ENCODE data around the gene MFSD11.
A peak's percentile ranks its signal among the peaks of the same experiment; 100 is the strongest.
"Not testable (repeated sequence)": the region's sequence is repeated elsewhere in the genome, so short reads cannot be mapped to it uniquely, and the experiment has no call there.

MFSD11 gene

DNA sequence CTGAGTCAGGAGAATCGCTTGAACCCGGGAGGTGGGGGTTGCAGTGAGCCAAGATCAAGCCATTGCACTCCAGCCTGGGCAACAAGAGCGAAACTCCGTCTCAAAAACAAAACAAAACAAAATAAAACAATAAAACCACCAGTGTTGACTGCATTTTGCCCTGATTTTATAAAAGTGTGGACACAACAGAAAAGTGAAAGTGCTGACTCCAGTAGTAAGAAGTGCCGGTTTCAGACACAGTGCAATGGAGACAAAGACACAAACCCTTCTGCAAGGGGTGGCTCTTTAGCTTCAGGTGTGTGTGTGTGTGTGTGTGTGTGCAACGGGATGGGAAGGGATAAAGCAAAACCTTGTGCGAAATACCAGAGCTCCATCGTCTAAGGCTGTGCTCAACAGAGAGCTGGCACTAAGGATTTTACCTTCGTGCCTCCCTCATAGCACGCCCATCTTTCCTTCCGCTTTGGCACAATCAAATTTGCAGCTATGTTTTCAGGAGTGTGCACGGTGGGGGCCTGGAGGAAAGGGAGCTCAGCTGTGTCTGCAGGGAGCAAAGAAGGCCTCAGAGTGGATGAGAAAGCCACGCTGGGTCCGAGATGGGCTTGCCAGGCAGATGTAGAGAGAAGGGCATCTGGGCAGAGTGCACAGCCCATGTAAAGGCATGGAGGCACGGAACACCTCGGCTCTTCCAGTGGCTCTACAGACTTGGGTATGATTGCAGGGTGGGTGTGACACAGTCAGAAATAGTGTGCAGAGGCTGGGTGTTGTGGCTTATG is 42.7 kb upstream of the MFSD11 start:
- no peak overlapping the region for H3K4me3 ChIP-seq (ENCODE audit: low read depth, low read length)

DNA sequence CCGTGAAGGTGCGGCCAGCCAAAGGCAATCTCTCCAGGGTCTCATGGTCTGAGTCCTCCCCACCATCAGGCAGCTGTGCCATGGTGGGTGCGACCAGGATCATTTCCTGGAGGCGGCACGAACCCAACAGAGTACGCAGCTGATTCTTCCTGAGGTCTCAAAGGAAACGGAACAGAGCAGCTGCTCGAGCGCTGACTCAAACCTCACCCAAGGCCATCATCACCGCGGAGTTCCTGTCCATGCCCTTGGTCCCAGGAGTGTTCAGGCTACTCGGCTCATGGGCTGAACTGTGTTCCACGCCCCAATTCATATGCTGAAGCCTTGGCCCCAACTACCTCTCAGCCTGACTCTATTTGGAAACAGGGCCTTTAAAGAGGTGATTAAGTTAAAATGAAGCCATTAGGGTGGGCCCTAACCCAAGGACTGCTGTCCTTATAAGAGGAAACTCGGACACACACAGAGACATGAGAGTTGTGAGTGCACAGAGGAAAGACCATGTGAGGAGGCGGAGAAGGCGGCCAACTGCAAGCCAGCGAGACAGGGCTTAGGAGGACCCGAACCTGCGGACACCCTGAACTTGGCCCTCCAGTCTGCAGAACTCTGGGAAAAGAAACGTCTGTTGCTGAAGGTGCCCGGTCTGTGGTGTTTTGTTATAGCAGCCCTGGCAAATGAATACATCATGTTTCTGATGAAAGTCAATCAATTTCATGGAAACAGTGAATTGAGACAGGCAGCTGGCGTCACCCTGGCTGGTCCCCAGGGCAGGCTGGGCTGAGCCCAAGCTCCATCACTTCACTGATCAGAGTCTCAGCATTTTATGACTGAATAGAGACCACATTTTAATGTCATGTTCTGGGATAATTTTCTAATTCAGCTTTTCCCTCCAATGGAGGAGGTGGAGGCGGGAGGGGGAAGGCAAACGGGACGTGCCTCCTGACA is 40.9 kb upstream of the MFSD11 start:
- peak; percentile 61 for DNase-seq (ENCODE audit: low read depth, low spot score)
- TF ChIP-seq, protein P1, sequence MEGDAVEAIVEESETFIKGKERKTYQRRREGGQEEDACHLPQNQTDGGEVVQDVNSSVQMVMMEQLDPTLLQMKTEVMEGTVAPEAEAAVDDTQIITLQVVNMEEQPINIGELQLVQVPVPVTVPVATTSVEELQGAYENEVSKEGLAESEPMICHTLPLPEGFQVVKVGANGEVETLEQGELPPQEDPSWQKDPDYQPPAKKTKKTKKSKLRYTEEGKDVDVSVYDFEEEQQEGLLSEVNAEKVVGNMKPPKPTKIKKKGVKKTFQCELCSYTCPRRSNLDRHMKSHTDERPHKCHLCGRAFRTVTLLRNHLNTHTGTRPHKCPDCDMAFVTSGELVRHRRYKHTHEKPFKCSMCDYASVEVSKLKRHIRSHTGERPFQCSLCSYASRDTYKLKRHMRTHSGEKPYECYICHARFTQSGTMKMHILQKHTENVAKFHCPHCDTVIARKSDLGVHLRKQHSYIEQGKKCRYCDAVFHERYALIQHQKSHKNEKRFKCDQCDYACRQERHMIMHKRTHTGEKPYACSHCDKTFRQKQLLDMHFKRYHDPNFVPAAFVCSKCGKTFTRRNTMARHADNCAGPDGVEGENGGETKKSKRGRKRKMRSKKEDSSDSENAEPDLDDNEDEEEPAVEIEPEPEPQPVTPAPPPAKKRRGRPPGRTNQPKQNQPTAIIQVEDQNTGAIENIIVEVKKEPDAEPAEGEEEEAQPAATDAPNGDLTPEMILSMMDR (IDR thresholded peaks at IDR 0.05; ENCODE audit: low read depth, low read length) = no peak
- no peak overlapping the region for H3K4me3 ChIP-seq (ENCODE audit: low read depth, low read length)
- in situ Hi-C loops (cut with HindIII; ENCODE audit: low sequenced_read_pairs) = no loop called here

More for the DNA sequence above, 42.7 kb upstream of the MFSD11 start:
- no peak for DNase-seq (ENCODE audit: low read depth, low spot score)
- TF ChIP-seq, protein P1 (IDR thresholded peaks at IDR 0.05; ENCODE audit: low read depth, low read length) = no peak
- in situ Hi-C loops (cut with HindIII; ENCODE audit: low sequenced_read_pairs) = no loop called here

DNA sequence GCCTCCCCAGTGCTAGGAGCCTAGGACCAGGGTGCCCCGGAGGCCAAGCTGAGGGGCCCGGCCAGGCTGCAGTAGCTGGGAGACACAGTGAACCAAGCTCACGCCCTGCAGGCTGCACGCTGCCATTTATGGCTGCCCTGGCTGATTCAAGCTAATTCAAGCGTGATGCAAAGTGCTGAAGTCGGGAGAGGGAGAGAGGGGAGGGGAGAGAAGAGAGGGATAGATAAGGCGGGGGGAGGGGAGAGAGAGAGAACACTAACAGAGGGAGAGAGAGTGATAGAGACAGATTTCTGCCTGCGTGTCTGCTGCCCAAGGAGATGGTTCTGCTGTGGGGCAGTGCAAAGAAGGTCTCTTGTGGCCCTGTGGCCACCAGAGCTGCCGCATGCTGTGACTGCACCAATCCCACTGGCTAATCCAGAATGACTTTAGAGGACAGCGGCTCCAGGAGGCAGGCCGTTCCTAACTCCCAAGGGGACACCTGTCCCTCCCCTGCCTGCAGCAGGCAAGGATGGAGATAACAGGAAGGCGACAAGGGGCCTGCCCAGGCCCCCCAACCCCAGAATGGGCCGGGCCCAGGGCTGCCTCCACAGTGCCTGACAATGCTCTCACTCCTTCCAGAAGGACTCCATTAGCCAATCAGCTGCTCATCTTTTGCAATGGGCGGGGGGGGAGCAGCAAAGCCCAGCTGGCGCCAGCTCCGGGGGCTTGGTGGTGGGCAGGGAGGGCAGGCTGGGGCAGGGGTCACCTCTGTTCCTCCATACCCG is 40.0 kb upstream of the MFSD11 start:
- TF ChIP-seq, protein P1 (IDR thresholded peaks at IDR 0.05; ENCODE audit: low read depth, low read length) = no peak
- no peak overlapping the region for H3K4me3 ChIP-seq (ENCODE audit: low read depth, low read length)
- in situ Hi-C loops (cut with HindIII; ENCODE audit: low sequenced_read_pairs) = no loop called here
- DNase-seq (ENCODE audit: low read depth, low spot score) = peak; percentile 54

DNA sequence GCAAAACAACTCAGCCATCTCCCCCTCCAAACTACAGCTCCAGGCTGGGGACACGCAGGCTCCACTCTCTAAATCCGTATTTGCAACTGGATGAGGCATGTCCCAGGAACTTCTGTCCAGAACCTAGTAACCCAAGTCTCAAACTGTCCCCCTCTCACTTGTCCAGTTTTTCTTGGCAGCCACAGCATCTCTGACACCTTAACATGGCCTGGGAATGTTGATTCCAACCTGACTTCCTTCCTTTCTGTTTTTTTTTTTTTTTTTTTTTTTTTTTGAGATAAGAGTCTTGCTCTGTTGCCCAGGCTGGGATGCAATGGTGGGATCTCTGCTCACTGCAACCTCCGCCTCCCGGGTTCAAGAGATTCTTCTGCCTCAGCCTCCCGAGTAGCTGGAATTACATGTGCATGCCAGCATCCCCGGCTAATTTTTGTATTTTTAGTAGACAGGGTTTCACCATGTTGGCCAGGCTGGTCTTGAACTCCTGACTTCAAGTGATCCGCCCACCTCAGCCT is 39.4 kb upstream of the MFSD11 start:
- H3K4me3 ChIP-seq (ENCODE audit: low read depth, low read length); DNase-seq (ENCODE audit: low read depth, low spot score); in situ Hi-C loops (cut with HindIII; ENCODE audit: low sequenced_read_pairs): not testable (repeated sequence)

DNA sequence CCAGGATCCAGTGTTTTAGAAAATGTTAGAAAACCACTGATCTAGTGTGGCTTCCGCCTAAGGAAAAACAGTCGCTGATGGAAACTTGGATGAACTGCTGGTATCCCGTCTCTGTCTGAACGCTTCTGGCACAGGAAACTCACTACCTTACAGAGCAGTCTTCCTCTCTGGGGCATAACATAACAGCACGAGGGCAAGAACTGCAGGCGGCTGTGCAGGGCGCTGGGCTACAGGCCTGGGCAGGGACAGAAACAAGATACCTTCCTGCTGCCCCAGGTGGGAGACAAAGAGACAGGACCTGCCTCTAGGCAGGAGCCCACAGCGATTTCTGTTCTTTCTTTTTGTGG is 37.7 kb upstream of the MFSD11 start:
- DNase-seq (ENCODE audit: low read depth, low spot score) = no peak
- TF ChIP-seq, protein P1 (IDR thresholded peaks at IDR 0.05; ENCODE audit: low read depth, low read length) = no peak
- H3K4me3 ChIP-seq (ENCODE audit: low read depth, low read length) = no peak overlapping the region
- in situ Hi-C loops (cut with HindIII; ENCODE audit: low sequenced_read_pairs) = no loop called here

DNA sequence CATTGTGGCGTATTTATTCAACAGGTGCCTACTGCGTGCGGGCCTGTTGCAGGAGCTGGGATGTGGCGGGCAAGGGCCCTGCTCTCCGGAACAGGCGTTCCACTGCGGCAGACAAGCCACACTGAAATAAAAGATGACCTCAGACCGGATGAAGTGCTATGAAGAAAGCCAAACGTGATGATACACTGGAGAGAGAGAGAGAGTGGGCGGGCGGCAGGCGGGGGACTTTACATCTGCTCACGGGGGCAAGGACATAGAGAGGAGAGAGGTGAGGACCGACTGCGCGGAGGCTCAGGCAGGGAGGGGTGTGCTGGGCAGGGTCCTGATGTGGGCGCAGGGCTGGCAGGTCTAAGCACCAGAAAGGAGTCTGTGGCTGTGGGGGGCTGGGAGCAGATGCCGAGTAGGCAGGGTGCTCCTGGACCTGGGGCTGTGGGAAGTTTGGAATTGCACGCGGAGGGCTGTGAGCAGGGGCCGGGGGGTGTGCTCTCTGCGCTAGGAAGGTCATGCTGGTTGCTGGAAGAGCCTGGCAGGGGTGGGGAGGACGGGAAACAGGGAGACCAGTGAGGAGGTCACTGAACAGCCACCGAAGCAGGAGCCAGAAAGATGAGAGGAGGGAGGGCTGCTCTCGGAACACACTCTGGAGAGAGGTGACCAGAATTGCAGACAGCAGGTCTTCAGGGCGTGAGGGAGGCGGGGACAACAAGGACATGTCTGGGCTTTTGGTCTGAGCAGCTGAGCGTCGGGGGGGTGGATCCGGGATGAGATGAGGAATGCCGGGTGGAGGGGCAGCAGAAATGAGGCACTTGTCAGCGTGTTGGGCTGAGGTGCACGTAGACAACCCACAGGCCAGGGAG is 37.1 kb upstream of the MFSD11 start:
- peak; percentile 81 for DNase-seq (ENCODE audit: low read depth, low spot score)
- TF ChIP-seq, protein P1 (IDR thresholded peaks at IDR 0.05; ENCODE audit: low read depth, low read length) = no peak
- peak overlapping the region; percentile 11 for H3K4me3 ChIP-seq (ENCODE audit: low read depth, low read length)
- in situ Hi-C loops (cut with HindIII; ENCODE audit: low sequenced_read_pairs) = no loop called here

All from astrocyte of the spinal cord (primary cell).